Measurements from ENCODE around the gene OVCA2.

The OVCA2 gene

DNA sequence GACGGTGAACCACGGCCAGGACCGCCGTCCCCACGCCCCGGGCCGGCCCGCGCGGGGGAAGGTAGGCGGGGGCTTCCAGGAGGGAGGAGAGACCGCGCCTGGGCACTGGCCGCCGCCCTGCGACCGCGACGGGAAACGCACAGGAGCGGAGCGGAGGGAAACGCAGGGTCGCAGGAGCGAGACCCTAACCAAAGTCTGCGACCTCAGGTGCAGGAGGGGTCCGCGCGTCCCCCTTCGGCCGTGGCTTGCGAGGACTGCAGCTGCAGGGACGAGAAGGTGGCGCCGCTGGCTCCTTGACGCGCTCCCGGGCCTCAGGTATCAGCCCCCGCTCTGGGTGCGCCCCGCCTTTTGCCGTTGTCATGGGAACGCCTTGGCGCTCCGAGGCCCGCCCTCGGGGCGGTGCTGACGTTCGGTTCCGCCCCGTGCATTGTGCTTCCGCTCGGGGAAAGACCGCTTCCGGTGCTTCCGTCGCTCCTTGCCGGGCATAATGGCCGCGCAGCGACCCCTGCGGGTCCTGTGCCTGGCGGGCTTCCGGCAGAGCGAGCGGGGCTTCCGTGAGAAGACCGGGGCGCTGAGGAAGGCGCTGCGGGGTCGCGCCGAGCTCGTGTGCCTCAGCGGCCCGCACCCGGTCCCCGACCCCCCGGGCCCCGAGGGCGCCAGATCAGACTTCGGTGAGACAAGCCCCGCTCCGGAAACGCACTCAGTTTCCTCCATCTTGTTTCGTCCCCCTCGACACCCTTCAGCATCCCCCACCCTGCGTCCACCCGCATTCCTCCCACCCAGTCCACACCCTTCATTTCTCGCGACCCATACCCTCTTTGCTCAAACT, at the start of gene OVCA2:
TSS of gene OVCA2 (plus strand) at position 462 of the 829 bp plus-strand sequence. CDS start at position 488, 26 bp downstream.
- Histone ChIP-seq H3K4me1 (ENCODE audit: control insufficient read depth, insufficient read depth, low read length) (peaks cover 9% of the 10 kb centered on the region), H3K27me3 (ENCODE audit: control insufficient read depth, insufficient read depth, low read length) (no peaks in the 10 kb centered on the region), H3K27ac (ENCODE audit: low read depth, low read length) (peak within 1 kb of the TSS; percentile 85), H3K9ac (ENCODE audit: low read length) (peak within 1 kb of the TSS; percentile 36), H3K4me3 (ENCODE audit: low read length) (peak within 1 kb of the TSS; percentile 66), H3K36me3 (ENCODE audit: control insufficient read depth, insufficient read depth, low read length) (peaks cover 24% of the 10 kb centered on the region)

GRCh38 chr17:1992541-1992940, 49.3 kb upstream of the OVCA2 start:
- H3K4me3 ChIP-seq (ENCODE audit: low read length), result no peak overlapping the region
- no peak overlapping the region for H3K9ac ChIP-seq (ENCODE audit: low read length)
- H3K27me3 ChIP-seq (ENCODE audit: control insufficient read depth, insufficient read depth, low read length), result no peaks in the 10 kb centered on the region

GRCh38 chr17:1994707-1995106, 47.1 kb upstream of the OVCA2 start:
- H3K4me1 ChIP-seq (ENCODE audit: control insufficient read depth, insufficient read depth, low read length), result peaks cover 4% of the 10 kb centered on the region
- H3K27me3 ChIP-seq (ENCODE audit: control insufficient read depth, insufficient read depth, low read length), result no peaks in the 10 kb centered on the region
- no peak overlapping the region for H3K27ac ChIP-seq (ENCODE audit: low read depth, low read length)
- H3K4me3 ChIP-seq (ENCODE audit: low read length), result no peak overlapping the region
- H3K36me3 ChIP-seq (ENCODE audit: control insufficient read depth, insufficient read depth, low read length), result no peaks in the 10 kb centered on the region
- H3K9ac ChIP-seq (ENCODE audit: low read length), result no peak overlapping the region

More at GRCh38 chr17:1992541-1992940, 49.3 kb upstream of the OVCA2 start:
- Histone ChIP-seq H3K27ac (ENCODE audit: low read depth, low read length) (no peak overlapping the region), H3K36me3 (ENCODE audit: control insufficient read depth, insufficient read depth, low read length) (no peaks in the 10 kb centered on the region), H3K4me1 (ENCODE audit: control insufficient read depth, insufficient read depth, low read length) (no peaks in the 10 kb centered on the region)

DNA sequence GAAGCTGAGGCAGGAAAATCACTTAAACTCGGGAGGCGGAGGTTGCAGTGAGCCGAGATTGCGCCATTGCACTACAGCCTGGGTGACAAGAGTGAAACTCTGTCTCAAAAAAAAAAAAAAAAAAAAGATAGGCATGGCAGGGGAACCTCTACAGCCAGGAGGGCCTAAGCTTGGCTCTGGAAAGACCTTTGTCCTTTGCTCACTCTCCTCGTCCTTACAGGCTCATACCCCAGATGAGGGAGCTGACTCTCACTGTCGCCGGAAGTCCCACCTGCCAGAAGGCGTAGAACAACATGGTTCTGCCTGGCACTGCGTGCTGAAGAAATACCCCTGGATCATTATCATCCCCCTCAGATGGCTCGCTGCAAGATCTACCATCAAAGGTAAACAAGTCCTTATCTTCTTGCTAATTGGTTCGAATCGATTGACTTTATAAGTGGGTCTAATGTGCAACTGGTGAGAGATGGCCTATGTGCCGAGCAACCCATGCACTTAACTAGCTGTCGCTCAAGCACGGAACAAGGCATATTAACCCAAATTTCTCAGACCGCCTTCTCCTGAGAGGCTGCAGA, 46.4 kb upstream of the OVCA2 start:
- H3K36me3 ChIP-seq (ENCODE audit: control insufficient read depth, insufficient read depth, low read length), result no peaks in the 10 kb centered on the region
- no peak overlapping the region for H3K27ac ChIP-seq (ENCODE audit: low read depth, low read length)
- H3K9ac ChIP-seq (ENCODE audit: low read length), result no peak overlapping the region
- no peak overlapping the region for H3K4me3 ChIP-seq (ENCODE audit: low read length)
- no peaks in the 10 kb centered on the region for H3K27me3 ChIP-seq (ENCODE audit: control insufficient read depth, insufficient read depth, low read length)
- H3K4me1 ChIP-seq (ENCODE audit: control insufficient read depth, insufficient read depth, low read length), result peaks cover 9% of the 10 kb centered on the region

DNA sequence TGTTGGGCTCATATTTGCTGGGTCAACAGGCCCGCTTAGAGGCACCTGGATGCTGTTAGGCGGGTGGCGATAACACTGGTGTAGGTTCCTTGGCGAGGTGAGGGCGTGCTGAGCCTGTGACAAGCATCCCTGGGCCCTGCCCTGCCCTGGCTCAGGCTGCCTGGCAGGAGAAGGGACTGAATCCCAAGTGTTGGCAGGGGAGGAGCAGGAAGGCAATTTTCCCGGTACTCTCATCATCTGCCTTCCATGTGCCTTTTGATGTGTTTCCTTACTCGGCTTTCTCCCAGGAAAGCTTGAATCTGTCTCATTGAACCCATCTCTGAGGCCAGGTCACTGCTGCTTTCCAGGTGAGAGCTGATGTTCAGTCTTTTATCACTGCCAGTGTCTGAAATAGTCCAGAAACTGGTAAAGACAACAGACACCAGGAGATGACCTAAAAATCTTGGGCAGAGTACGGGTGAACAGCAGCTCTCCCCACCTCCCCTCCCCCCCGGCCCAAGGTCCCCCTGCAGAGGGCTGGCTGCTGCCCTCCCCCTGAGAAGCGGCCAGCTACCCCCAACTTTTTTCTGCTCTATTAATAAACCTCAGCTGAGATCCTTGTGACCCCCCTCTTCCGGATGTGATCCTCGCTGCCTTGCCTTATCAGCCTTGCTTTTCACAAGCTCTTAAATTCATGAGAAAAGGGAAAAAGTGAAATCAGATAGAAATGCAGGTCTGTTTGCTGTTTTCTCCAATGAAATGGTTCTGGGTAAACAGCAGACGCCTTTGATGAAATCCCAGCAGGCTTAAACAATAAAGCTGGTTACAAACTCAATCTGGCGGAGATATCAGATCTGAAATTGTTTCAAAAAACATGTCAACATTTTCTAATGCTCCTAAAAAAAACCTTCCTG, 45.7 kb upstream of the OVCA2 start:
- H3K9ac ChIP-seq (ENCODE audit: low read length), result no peak overlapping the region
- peaks cover 9% of the 10 kb centered on the region for H3K4me1 ChIP-seq (ENCODE audit: control insufficient read depth, insufficient read depth, low read length)
- no peak overlapping the region for H3K27ac ChIP-seq (ENCODE audit: low read depth, low read length)

GRCh38 chr17:1996800-1997288, 45.0 kb upstream of the OVCA2 start:
- Histone ChIP-seq H3K36me3 (ENCODE audit: control insufficient read depth, insufficient read depth, low read length) (no peaks in the 10 kb centered on the region), H3K4me3 (ENCODE audit: low read length) (no peak overlapping the region), H3K9ac (ENCODE audit: low read length) (no peak overlapping the region), H3K27ac (ENCODE audit: low read depth, low read length) (no peak overlapping the region), H3K27me3 (ENCODE audit: control insufficient read depth, insufficient read depth, low read length) (no peaks in the 10 kb centered on the region), H3K4me1 (ENCODE audit: control insufficient read depth, insufficient read depth, low read length) (peaks cover 9% of the 10 kb centered on the region)

More for the DNA sequence above, 45.7 kb upstream of the OVCA2 start:
- Histone ChIP-seq H3K36me3 (ENCODE audit: control insufficient read depth, insufficient read depth, low read length) (no peaks in the 10 kb centered on the region), H3K27me3 (ENCODE audit: control insufficient read depth, insufficient read depth, low read length) (no peaks in the 10 kb centered on the region), H3K4me3 (ENCODE audit: low read length) (no peak overlapping the region)

DNA sequence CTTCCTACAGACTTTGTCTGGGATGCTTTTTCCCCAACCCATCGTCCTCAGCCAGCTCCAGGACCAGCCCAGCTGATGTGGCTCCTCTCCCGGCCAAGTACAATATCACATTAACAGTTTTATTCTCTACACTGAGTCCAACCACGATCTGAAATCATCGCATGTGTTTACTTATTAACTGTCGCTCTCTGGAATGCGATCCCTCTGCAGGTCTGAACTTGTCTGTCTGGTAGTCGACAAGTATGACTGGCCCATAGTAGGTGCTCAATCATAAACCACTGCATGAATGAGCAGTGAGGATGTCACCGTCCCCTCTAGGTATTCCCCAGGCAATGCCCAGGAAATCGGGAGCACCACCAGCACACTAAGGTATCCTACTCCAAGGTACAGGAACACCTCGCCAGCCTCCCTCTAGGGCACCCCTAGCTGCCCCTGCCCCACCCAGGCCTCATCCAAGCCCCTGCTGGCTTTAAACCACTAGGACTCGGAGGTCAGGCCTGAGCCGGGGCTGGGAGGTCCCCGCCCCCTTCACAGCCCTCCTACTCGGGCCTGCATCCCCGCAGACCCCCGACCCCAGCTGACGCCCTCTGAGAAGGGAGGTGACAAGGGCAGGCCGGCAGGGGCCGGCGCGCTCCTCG, 44.4 kb upstream of the OVCA2 start:
- Histone ChIP-seq H3K4me1 (ENCODE audit: control insufficient read depth, insufficient read depth, low read length) (peaks cover 9% of the 10 kb centered on the region), H3K27ac (ENCODE audit: low read depth, low read length) (no peak overlapping the region), H3K9ac (ENCODE audit: low read length) (no peak overlapping the region), H3K36me3 (ENCODE audit: control insufficient read depth, insufficient read depth, low read length) (no peaks in the 10 kb centered on the region), H3K4me3 (ENCODE audit: low read length) (no peak overlapping the region), H3K27me3 (ENCODE audit: control insufficient read depth, insufficient read depth, low read length) (no peaks in the 10 kb centered on the region)

DNA sequence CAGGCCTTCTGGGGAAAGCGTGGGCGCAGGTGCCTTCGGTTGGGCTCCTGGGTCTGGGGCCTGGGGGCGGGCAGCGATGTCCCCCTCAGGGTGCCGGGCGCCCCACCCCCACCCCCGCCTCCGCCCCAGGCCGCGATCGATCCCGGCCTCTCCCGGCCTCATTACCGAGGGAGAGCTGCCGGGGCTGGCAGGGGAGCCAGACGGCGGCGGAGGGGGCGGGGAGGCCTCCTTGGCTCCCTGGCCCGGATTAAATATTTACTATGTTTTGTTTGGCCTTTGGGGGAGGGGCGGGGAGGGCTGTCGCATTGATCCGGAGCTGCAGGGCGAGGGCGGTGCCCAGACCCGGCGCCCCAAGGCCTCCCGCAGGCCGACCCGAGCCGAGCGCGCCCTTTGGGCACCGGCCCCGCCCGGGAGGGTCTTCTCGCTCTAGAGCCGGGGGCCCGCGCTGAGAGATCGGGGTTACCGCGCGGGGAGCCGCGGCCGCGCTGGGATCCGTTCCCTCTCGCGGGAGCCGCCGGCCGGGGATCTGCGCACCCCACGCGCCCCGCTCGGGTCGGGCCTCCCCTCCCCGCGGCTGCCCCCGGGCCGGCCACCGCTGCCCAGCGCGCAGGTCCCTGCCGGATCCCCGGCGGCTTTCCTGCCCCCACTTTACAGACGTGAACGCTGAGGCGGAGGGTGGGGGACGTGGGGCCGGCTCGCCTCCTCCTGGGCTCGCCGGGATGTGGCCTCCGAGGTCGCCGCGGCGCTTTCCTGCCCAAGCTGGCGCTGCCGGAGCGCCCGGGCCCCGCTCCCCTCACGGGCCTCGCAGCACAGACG, 43.7 kb upstream of the OVCA2 start:
- Histone ChIP-seq H3K4me3 (ENCODE audit: low read length) (peak overlapping the region; percentile 55), H3K27me3 (ENCODE audit: control insufficient read depth, insufficient read depth, low read length) (no peaks in the 10 kb centered on the region), H3K9ac (ENCODE audit: low read length) (no peak overlapping the region), H3K4me1 (ENCODE audit: control insufficient read depth, insufficient read depth, low read length) (peaks cover 9% of the 10 kb centered on the region), H3K27ac (ENCODE audit: low read depth, low read length) (peak overlapping the region; percentile 40), H3K36me3 (ENCODE audit: control insufficient read depth, insufficient read depth, low read length) (no peaks in the 10 kb centered on the region)

DNA sequence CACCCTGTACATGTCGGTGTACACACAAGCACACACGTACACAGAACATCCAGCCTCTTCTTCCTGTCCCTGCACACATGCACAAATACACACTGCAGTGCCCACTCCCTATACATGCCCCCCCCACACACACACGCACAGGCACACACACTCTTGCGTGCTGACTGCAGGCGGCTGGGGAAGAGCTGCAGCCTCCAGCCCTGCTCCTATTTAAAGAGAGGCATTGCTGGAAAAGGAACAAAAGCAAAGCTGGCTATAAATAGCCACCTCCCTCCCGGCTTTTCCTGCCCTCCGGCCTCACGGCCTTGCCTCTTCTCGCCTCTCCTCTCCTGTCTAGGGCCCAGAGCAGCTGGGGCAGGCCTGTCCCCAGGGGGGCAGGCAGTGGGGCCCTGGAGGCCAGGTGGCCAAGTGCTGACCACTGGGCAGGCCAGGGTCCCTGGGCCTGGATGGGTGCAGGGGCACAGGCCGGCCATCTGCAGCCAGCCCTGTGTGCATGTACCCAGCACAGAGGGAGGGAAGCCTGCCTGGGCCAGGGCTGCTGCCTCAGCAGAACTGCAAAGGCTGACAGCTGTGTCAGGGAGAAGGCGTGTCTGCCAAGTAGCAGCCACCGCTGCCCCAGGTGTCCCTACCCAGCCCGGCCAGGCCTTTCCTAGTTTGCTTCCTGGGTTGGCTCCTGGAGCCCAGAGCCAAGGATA, 42.1 kb upstream of the OVCA2 start:
- no peaks in the 10 kb centered on the region for H3K36me3 ChIP-seq (ENCODE audit: control insufficient read depth, insufficient read depth, low read length)
- H3K27me3 ChIP-seq (ENCODE audit: control insufficient read depth, insufficient read depth, low read length), result no peaks in the 10 kb centered on the region
- H3K9ac ChIP-seq (ENCODE audit: low read length), result no peak overlapping the region
- peaks cover 9% of the 10 kb centered on the region for H3K4me1 ChIP-seq (ENCODE audit: control insufficient read depth, insufficient read depth, low read length)
- H3K4me3 ChIP-seq (ENCODE audit: low read length), result peak overlapping the region; percentile 25
- H3K27ac ChIP-seq (ENCODE audit: low read depth, low read length), result peak overlapping the region; percentile 72

- Histone ChIP-seq H3K27ac (ENCODE audit: low read depth, low read length) (no peak overlapping the region), H3K36me3 (ENCODE audit: control insufficient read depth, insufficient read depth, low read length) (no peaks in the 10 kb centered on the region), H3K4me3 (ENCODE audit: low read length) (no peak overlapping the region), H3K27me3 (ENCODE audit: control insufficient read depth, insufficient read depth, low read length) (no peaks in the 10 kb centered on the region), H3K9ac (ENCODE audit: low read length) (no peak overlapping the region), H3K4me1 (ENCODE audit: control insufficient read depth, insufficient read depth, low read length) (peaks cover 9% of the 10 kb centered on the region)
Observed at GRCh38 chr17:2002767-2003329, 39.0 kb upstream of the OVCA2 start.

- Histone ChIP-seq H3K4me3 (ENCODE audit: low read length) (no peak overlapping the region), H3K4me1 (ENCODE audit: control insufficient read depth, insufficient read depth, low read length) (peaks cover 9% of the 10 kb centered on the region), H3K36me3 (ENCODE audit: control insufficient read depth, insufficient read depth, low read length) (no peaks in the 10 kb centered on the region), H3K27me3 (ENCODE audit: control insufficient read depth, insufficient read depth, low read length) (no peaks in the 10 kb centered on the region), H3K9ac (ENCODE audit: low read length) (no peak overlapping the region), H3K27ac (ENCODE audit: low read depth, low read length) (no peak overlapping the region)
Observed at GRCh38 chr17:2003525-2003924, 38.3 kb upstream of the OVCA2 start.
